Measurements from ENCODE around the gene ELL. TPM values are rescaled to one million over a fixed set of nuclear protein-coding genes. Genes with fewer than 3 reads are reported as not detected.

ELL gene
- total RNA-seq, 2 experiments from 2014 or later, result 20.3 to 20.9 TPM

DNA sequence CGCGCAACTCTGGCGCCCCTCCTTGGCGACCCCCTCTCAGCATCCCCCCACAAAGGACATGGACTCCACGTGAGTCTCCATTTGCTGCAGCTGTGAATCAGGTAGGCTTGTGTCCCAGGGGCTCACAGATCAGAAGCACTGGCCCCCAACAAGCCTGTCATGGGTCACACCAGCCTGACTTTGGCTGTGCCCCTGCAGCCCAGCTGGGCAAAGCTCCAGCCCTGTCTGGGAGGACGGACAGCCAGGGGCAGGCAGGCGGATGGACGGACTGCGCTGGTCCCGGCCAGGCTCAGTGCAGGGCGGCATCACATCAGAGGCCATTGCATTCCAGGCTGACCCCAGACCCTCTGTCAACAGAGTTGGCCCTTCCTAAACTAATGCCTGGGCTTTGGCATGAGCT, 55.5 kb downstream of the ELL start:
- Mint-ChIP-seq H3K9me3 (no peaks in the 10 kb centered on the region), H3K27me3 (no peaks in the 10 kb centered on the region), H3K27ac (no peak overlapping the region), H3K36me3 (ENCODE audit: low read depth) (peaks cover 14% of the 10 kb centered on the region), H3K4me3 (no peak overlapping the region), H3K4me1 (peaks cover 29% of the 10 kb centered on the region)
- DNase-seq, result no peak
- ChIA-PET POLR2A (no interaction called here), CTCF (interaction anchor here (0.6 to 0.9 kb wide), 3 partner anchors 52 to 122 kb away, joined by 3 to 5 read pairs (median 4); partner anchors contain the start of gene REX1BD)

GRCh38 chr19:18465964-18466339, 55.9 kb downstream of the ELL start:
- H3K4me3 Mint-ChIP-seq, result no peak overlapping the region
- H3K27ac Mint-ChIP-seq, result no peak overlapping the region
- ChIA-PET CTCF (interaction anchor here (0.8 to 0.9 kb wide), 2 partner anchors 53 to 122 kb away, joined by 3 to 5 read pairs; partner anchors contain the start of gene REX1BD), POLR2A (no interaction called here)
- H3K4me1 Mint-ChIP-seq, result peaks cover 29% of the 10 kb centered on the region
- H3K9me3 Mint-ChIP-seq, result no peaks in the 10 kb centered on the region
- no peaks in the 10 kb centered on the region for H3K27me3 Mint-ChIP-seq
- DNase-seq, result no peak
- peaks cover 14% of the 10 kb centered on the region for H3K36me3 Mint-ChIP-seq (ENCODE audit: low read depth)

DNA sequence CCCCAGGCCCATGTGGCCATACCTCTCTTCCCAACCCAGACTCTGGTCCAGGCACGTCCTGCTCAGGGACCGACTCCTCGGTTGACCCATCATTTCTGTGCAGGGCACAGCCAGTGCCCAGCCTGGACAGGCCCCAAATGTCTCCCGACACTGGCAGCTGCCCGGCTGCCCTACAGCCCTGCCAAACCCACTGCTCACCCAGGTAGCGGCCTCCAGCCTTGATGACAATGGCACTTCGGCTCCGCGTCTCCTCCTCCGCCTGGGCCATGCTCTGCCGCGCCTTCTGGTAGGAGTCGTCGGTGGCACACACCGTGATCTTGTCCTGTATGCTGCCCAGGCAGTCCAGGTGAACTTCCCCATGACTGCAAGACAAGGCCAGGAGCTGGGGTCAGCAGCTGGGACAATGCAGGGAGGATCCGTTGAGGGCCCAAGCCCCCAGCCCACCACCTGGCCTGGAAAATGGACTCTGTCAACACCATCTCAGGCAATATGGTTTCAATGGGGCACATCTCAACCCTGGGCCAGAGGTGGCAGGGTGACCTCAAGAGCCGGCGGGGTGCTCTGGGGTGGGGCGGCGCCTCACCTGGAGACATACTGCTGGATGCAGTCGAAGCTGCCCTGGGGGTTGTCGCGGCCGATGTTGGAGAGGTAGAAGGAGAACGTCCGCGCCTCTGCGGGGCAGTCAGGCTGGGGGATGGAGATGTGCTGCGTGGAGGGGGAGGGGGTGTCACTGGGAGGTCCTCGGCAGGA, 56.5 kb downstream of the ELL start:
- no peaks in the 10 kb centered on the region for H3K9me3 Mint-ChIP-seq
- no peak for DNase-seq
- ChIA-PET CTCF (interaction anchor here (0.9 to 2.2 kb wide), 3 partner anchors 14 to 159 kb away, joined by 3 to 6 read pairs (median 3); no protein-coding TSS in a partner anchor), POLR2A (no interaction called here)
- no peak overlapping the region for H3K4me3 Mint-ChIP-seq
- peaks cover 29% of the 10 kb centered on the region for H3K4me1 Mint-ChIP-seq
- peaks cover 16% of the 10 kb centered on the region for H3K36me3 Mint-ChIP-seq (ENCODE audit: low read depth)
- peak overlapping the region; percentile 89 for H3K27ac Mint-ChIP-seq
- no peaks in the 10 kb centered on the region for H3K27me3 Mint-ChIP-seq

DNA sequence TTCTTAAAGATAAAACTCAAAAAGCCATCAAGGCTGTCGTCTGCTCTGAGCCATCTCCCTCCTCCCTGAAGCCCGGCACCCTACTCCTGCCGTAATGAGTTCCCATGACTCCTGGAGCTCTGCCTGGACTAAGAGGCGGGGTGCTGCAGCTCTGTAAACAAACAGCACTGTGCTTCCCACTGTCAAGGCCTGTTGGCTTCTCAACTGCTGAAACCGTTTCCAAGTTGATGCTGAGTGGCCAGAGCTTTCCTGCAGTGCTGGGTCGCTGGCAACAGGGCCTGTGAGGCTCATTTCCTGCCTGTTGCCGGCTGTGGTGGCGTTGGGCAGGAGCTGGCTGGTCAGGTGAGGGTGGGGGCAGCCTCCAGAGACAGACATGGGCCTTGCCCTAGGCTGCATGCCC, 57.2 kb downstream of the ELL start:
- peaks cover 28% of the 10 kb centered on the region for H3K4me1 Mint-ChIP-seq
- POLR2A ChIA-PET, result no interaction called here
- H3K9me3 Mint-ChIP-seq, result no peaks in the 10 kb centered on the region
- peaks cover 16% of the 10 kb centered on the region for H3K36me3 Mint-ChIP-seq (ENCODE audit: low read depth)
- no peak overlapping the region for H3K4me3 Mint-ChIP-seq
- no peaks in the 10 kb centered on the region for H3K27me3 Mint-ChIP-seq
- peak overlapping the region; percentile 89 for H3K27ac Mint-ChIP-seq
- DNase-seq, result no peak
- CTCF ChIA-PET, result interaction anchor here (0.9 to 2.2 kb wide), 4 partner anchors 14 to 159 kb away, joined by 3 to 6 read pairs (median 3); no protein-coding TSS in a partner anchor

DNA sequence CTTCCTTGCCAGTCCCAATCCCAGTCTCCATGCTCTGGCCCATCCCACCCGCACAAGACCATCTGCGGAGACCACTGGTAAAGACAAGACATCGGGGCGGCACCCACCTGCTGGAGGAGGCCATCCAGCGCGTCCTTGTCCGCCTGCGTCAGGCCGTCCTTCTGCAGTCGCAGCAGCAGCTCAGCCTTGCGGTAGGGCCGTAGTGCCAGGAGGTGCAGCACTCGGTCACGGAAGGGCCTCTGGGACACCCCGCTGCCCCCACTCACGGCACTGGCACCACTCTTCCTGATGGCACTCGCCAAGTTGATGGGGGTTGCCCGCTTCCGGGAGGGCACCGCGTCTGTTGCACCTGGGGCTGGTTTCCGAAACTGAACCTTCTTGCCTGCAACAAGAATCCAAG, 60.4 kb downstream of the ELL start:
- DNase-seq, result no peak
- H3K9me3 Mint-ChIP-seq, result no peaks in the 10 kb centered on the region
- no peaks in the 10 kb centered on the region for H3K27me3 Mint-ChIP-seq
- ChIA-PET CTCF (interaction anchor here (0.6 to 2.4 kb wide), 15 partner anchors 9 to 386 kb away, joined by 3 to 15 read pairs (median 4); no protein-coding TSS in a partner anchor), POLR2A (no interaction called here)
- no peak overlapping the region for H3K4me3 Mint-ChIP-seq
- H3K4me1 Mint-ChIP-seq, result peaks cover 21% of the 10 kb centered on the region
- H3K36me3 Mint-ChIP-seq (ENCODE audit: low read depth), result peaks cover 16% of the 10 kb centered on the region
- peak overlapping the region; percentile 50 for H3K27ac Mint-ChIP-seq

DNA sequence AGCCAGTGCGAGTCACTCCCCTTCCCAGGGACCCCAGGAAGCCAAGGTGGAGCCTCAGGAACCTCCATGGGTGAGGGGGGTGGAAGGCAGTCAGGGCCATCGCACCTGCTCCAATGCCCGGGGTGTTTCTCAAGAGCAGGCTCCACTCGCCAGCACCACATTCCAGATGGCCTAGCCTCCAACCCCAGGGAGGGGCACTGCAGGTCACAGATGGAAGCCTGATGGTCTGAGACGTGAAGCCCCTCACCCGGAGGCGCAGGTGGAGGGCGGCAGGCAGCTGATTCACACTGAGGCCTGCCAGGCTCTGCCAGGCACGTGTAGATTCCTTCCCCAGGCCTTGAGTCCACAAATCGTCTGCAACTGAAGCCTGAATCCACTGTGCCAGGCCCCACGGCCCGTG, 61.0 kb downstream of the ELL start:
- Mint-ChIP-seq H3K27ac (no peak overlapping the region), H3K4me1 (peaks cover 21% of the 10 kb centered on the region), H3K4me3 (no peak overlapping the region), H3K27me3 (no peaks in the 10 kb centered on the region), H3K9me3 (no peaks in the 10 kb centered on the region), H3K36me3 (ENCODE audit: low read depth) (peaks cover 16% of the 10 kb centered on the region)
- ChIA-PET POLR2A (no interaction called here), CTCF (interaction anchor here (1.1 to 2.4 kb wide), 7 partner anchors 9 to 386 kb away, joined by 3 to 15 read pairs (median 4); no protein-coding TSS in a partner anchor)
- DNase-seq, result no peak

DNA sequence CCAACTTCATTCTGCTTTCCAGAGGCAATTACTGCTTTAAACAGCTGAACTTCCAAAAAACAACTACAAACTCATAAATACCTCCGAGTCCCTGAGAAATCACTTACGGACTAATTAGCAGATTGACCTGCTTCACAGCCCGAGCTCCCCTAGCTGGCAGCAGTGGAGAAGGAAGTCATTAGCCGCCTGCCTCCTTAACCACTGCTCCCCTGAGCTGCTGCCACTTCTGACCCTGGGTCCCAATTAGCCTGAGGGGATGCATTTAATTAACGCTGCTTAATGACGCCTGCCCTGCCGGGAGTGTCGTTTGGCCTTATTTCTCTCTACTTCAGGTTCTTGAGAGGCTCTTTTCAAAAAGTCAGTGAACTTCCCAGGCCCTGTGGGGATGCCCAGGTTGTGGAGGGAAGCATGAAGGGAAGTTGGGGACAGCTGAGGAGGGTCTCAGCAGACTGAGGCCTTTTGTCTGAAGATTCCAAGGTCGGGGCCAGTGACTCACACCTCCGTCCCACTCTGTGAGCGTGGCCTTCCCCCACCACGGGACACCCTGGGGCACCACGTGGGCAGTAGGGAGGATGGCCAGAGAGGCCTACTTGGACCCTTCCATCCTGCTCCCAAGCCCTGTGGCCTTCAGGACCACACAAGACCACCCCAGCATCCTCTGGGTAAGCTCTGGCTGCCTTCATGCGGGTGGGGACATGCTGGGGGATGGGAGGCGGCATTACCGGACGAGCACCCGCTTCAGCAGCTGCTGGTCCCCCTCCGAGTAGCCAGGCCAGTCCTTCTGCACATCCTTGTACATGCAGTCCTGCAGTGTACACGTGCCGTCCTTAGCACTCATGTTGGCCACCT, 64.2 kb downstream of the ELL start:
- CTCF ChIA-PET, result interaction anchor here (0.6 to 2.3 kb wide), 3 partner anchors 11 to 65 kb away, joined by 3 to 7 read pairs (median 3); no protein-coding TSS in a partner anchor
- H3K27me3 Mint-ChIP-seq, result no peaks in the 10 kb centered on the region
- H3K36me3 Mint-ChIP-seq (ENCODE audit: low read depth), result peaks cover 10% of the 10 kb centered on the region
- no peak overlapping the region for H3K27ac Mint-ChIP-seq
- POLR2A ChIA-PET, result no interaction called here
- no peak overlapping the region for H3K4me3 Mint-ChIP-seq
- H3K9me3 Mint-ChIP-seq, result no peaks in the 10 kb centered on the region
- peaks cover 4% of the 10 kb centered on the region for H3K4me1 Mint-ChIP-seq
- no peak for DNase-seq

- Mint-ChIP-seq H3K27ac (no peak overlapping the region), H3K4me1 (peaks cover 3% of the 10 kb centered on the region), H3K9me3 (no peaks in the 10 kb centered on the region), H3K36me3 (ENCODE audit: low read depth) (peaks cover 11% of the 10 kb centered on the region), H3K4me3 (no peak overlapping the region), H3K27me3 (no peaks in the 10 kb centered on the region)
- no peak for DNase-seq
- ChIA-PET POLR2A (no interaction called here), CTCF (interaction anchor here (0.6 to 2.3 kb wide), 5 partner anchors 12 to 87 kb away, joined by 3 to 7 read pairs (median 3); no protein-coding TSS in a partner anchor)
Observed at GRCh38 chr19:18456974-18457373, 64.9 kb downstream of the ELL start.

GRCh38 chr19:18456279-18456678, 65.6 kb downstream of the ELL start:
- no peak for DNase-seq
- ChIA-PET POLR2A (no interaction called here), CTCF (interaction anchor here (1.1 kb wide), 1 partner anchor 88 kb away, joined by 6 read pairs; no protein-coding TSS in a partner anchor)
- Mint-ChIP-seq H3K4me1 (peaks cover 1% of the 10 kb centered on the region), H3K27ac (no peak overlapping the region), H3K36me3 (ENCODE audit: low read depth) (peaks cover 5% of the 10 kb centered on the region), H3K9me3 (no peaks in the 10 kb centered on the region), H3K4me3 (no peak overlapping the region), H3K27me3 (no peaks in the 10 kb centered on the region)

GRCh38 chr19:18453269-18454024, 68.4 kb downstream of the ELL start:
- no peak for DNase-seq
- H3K27me3 Mint-ChIP-seq, result no peaks in the 10 kb centered on the region
- H3K36me3 Mint-ChIP-seq (ENCODE audit: low read depth), result peaks cover 7% of the 10 kb centered on the region
- ChIA-PET POLR2A (no interaction called here), CTCF (interaction anchor here (0.6 to 1.0 kb wide), 3 partner anchors 10 to 445 kb away, joined by 3 to 4 read pairs (median 3); no protein-coding TSS in a partner anchor)
- peaks cover 3% of the 10 kb centered on the region for H3K4me1 Mint-ChIP-seq
- no peaks in the 10 kb centered on the region for H3K9me3 Mint-ChIP-seq
- H3K27ac Mint-ChIP-seq, result no peak overlapping the region
- no peak overlapping the region for H3K4me3 Mint-ChIP-seq

DNA sequence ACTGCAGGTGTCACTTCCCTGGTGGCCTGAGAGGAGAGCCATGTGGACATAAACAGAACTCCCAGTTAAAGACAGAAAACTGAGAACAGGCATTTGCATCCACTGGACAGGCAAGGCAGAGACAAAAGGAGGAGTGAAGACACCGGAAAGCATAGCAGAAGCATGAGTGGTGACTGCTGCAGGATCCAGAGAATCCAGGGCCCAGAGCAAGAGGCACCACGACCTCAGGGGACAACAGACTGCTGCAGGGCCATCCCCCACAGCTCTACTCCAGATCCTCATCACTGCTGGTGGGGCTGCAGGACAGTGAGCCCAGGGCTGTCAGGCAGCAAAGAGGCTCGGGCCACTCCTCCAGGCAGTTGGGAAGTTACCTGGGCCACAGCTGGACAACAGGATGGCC, 69.5 kb downstream of the ELL start:
- DNase-seq, result no peak
- Mint-ChIP-seq H3K4me1 (peaks cover 3% of the 10 kb centered on the region), H3K27ac (no peak overlapping the region), H3K4me3 (no peak overlapping the region), H3K27me3 (no peaks in the 10 kb centered on the region), H3K36me3 (ENCODE audit: low read depth) (peaks cover 7% of the 10 kb centered on the region), H3K9me3 (no peaks in the 10 kb centered on the region)
- ChIA-PET CTCF (interaction anchor here (0.7 to 1.5 kb wide), 5 partner anchors 9 to 414 kb away, joined by 3 to 7 read pairs (median 3); no protein-coding TSS in a partner anchor), POLR2A (no interaction called here)
